ENCODE results near the gene BCAS3. TPM values are rescaled to one million over a fixed set of nuclear protein-coding genes. Genes with fewer than 3 reads are reported as not detected.
"Not testable (repeated sequence)": the region's sequence is repeated elsewhere in the genome, so short reads cannot be mapped to it uniquely, and the experiment has no call there.

Gene BCAS3
- total RNA-seq, 3 donors from 2014 or later: 3.6 to 4.2 (median 4.1) TPM

- H3K4me3 Mint-ChIP-seq: no peak overlapping the region
- no peaks in the 10 kb centered on the region for H3K4me1 Mint-ChIP-seq (ENCODE audit: low read depth)
- ATAC-seq (no peak), DNase-seq (no peak)
- peaks cover 27% of the 10 kb centered on the region for H3K27me3 Mint-ChIP-seq (ENCODE audit: low read depth)
- no peaks in the 10 kb centered on the region for H3K9me3 Mint-ChIP-seq
- H3K36me3 Mint-ChIP-seq (ENCODE audit: insufficient read depth): no peaks in the 10 kb centered on the region
Observed at GRCh38 chr17:61426482-61427304, 749.0 kb downstream of the BCAS3 start.

GRCh38 chr17:61427567-61427966 lies 749.9 kb downstream of the BCAS3 start:
- DNase-seq (no peak), ATAC-seq (no peak)
- no peaks in the 10 kb centered on the region for H3K9me3 Mint-ChIP-seq
- H3K4me3 Mint-ChIP-seq: no peak overlapping the region
- H3K36me3 Mint-ChIP-seq (ENCODE audit: insufficient read depth): no peaks in the 10 kb centered on the region
- H3K4me1 Mint-ChIP-seq (ENCODE audit: low read depth): no peaks in the 10 kb centered on the region
- peaks cover 23% of the 10 kb centered on the region for H3K27me3 Mint-ChIP-seq (ENCODE audit: low read depth)

- Mint-ChIP-seq H3K36me3 (ENCODE audit: insufficient read depth) (no peaks in the 10 kb centered on the region), H3K4me1 (ENCODE audit: low read depth) (no peaks in the 10 kb centered on the region), H3K27me3 (ENCODE audit: low read depth) (peaks cover 13% of the 10 kb centered on the region), H3K4me3 (no peak overlapping the region), H3K9me3 (no peaks in the 10 kb centered on the region)
- DNase-seq: no peak
- no peak for ATAC-seq
Observed at GRCh38 chr17:61429274-61429673, 751.6 kb downstream of the BCAS3 start.

GRCh38 chr17:61429831-61430230 lies 752.2 kb downstream of the BCAS3 start:
- H3K4me3 Mint-ChIP-seq; DNase-seq; H3K4me1 Mint-ChIP-seq (ENCODE audit: low read depth); H3K9me3 Mint-ChIP-seq; H3K36me3 Mint-ChIP-seq (ENCODE audit: insufficient read depth); ATAC-seq: not testable (repeated sequence)
- peaks cover 12% of the 10 kb centered on the region for H3K27me3 Mint-ChIP-seq (ENCODE audit: low read depth)

DNA sequence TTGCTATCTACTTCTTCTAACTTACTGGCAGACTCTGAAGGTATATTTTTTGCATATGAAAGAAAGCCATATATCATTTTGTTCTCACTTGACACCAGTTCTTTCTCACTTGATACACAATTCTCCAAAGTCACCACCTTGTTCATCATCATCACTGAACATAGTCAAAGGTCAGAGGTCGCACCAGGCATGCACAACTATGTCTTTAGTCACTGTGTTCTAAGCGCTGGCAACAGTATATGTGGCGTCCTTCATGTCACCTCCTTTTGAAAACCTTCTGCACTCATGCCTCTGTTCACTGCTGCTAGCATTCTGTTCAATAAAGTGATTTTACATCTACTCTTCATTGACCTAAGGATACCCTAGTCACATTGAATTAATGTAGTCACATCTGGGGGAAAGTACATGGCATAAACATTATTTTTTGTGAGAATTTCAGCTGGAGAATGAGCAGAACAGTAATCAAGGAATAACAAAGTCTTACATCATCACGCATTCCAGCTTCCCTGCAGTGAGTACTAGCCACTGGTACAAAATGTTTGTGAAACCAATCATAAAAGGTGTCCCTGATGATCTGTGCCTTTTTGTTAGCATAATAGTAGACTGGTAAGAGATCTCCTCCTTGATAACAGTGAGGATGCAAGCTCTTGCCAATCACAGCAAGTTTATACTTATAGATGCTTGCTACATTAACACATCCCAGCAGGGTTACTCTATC lies 754.1 kb downstream of the BCAS3 start:
- ATAC-seq (no peak), DNase-seq (no peak)
- peaks cover 8% of the 10 kb centered on the region for H3K9me3 Mint-ChIP-seq
- H3K4me1 Mint-ChIP-seq (ENCODE audit: low read depth): no peaks in the 10 kb centered on the region
- no peaks in the 10 kb centered on the region for H3K36me3 Mint-ChIP-seq (ENCODE audit: insufficient read depth)
- H3K4me3 Mint-ChIP-seq: no peak overlapping the region
- H3K27me3 Mint-ChIP-seq (ENCODE audit: low read depth): peaks cover 5% of the 10 kb centered on the region

DNA sequence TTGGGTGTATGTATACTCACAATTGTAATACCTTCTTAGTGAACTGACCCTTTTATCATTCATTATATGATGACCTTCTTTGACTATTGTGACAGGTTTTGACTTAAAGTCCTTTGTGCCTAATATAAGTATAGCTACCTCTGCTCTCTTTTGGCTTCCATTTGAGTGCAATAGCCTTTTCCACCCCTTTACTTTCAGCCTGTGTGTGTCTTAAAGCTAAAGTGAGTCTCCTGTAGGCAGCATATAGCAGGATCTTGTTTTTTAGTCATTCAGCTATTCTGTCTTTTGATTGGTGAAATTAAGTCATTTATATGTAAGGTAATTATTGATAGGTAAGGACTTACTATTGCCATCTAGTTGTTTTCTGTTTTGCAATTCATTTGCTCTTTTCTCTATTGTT lies 758.6 kb downstream of the BCAS3 start:
- DNase-seq (no peak), ATAC-seq (no peak)
- H3K4me3 Mint-ChIP-seq: no peak overlapping the region
- no peaks in the 10 kb centered on the region for H3K4me1 Mint-ChIP-seq (ENCODE audit: low read depth)
- peaks cover 19% of the 10 kb centered on the region for H3K9me3 Mint-ChIP-seq
- peaks cover 29% of the 10 kb centered on the region for H3K27me3 Mint-ChIP-seq (ENCODE audit: low read depth)
- H3K36me3 Mint-ChIP-seq (ENCODE audit: insufficient read depth): no peaks in the 10 kb centered on the region

DNA sequence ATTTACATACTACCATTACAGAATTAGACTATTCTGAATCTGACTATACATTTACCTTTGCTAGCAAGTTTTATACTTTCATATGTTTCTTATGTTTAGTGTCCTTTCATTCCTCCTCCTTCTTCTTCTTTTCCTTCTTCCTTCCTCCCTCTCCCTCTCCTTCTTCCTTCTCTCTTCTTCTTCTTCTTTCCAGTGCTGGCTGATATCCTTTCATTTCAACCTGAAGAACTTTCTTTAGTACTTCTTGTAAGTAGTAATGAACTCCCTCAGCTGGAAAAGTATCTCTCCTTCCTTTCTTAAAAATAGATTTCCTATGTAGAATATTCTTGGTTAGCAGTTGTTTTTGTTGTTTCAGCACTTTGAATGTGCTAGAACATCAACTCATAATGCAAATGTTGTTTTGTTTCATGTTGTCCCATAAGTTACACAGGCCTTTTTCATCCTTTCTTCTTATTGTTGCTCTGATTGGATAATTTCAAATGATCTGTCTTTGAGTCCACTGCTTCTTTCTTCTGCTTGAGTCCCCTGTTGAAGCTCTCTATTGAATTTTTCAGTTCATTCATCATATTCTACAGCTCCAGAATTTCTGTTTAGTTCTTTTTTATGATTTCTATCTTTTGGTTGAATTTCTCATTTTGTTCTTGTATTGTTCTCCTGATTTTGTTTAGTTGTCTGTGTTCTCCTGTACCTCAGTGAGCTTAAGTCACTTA lies 759.5 kb downstream of the BCAS3 start:
- no peaks in the 10 kb centered on the region for H3K36me3 Mint-ChIP-seq (ENCODE audit: insufficient read depth)
- peaks cover 19% of the 10 kb centered on the region for H3K9me3 Mint-ChIP-seq
- ATAC-seq (no peak), DNase-seq (no peak)
- H3K27me3 Mint-ChIP-seq (ENCODE audit: low read depth): peaks cover 37% of the 10 kb centered on the region
- H3K4me1 Mint-ChIP-seq (ENCODE audit: low read depth): no peaks in the 10 kb centered on the region
- no peak overlapping the region for H3K4me3 Mint-ChIP-seq

DNA sequence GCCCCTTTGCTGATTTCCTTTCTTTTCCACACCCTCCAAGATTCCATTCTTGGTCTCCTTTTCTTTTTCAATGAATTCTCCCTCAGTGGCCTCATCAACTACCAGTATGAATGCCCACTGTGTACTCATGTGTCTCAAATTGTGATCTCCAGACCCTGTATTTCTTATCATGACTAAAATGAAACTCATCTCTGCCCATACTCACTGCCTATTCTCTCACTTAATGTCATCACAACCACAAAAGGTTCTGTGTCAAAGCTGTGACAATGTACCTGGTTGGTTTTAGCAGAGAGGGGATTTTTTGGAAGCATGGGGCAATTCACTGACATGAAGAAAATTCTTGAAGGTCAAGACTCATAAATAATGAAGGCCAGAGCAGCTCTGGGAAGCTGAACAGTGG lies 763.0 kb downstream of the BCAS3 start:
- no peaks in the 10 kb centered on the region for H3K4me1 Mint-ChIP-seq (ENCODE audit: low read depth)
- no peak for DNase-seq
- no peak overlapping the region for H3K4me3 Mint-ChIP-seq
- H3K36me3 Mint-ChIP-seq (ENCODE audit: insufficient read depth): no peaks in the 10 kb centered on the region
- ATAC-seq: peak in 1 of 2 donors; percentile 32
- H3K27me3 Mint-ChIP-seq (ENCODE audit: low read depth): peaks cover 52% of the 10 kb centered on the region
- H3K9me3 Mint-ChIP-seq: peaks cover 19% of the 10 kb centered on the region

DNA sequence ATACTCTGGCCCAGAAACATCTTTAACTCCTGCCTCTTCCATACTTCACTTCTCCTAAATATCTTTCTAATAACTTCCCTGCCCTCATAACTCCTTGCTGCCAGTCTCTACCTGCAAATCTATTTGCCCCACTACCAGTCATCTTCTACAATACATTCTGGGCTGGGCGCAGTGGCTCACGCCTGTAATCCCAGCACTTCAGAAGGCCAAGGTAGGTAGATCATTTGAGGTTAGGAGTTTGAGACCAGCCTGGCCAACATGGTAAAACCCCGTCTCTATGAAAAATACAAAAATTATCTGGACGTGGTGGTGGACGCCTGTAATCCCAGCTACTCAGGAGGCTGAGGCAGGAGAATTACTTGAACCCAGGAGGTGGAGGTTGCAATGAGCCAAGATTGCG lies 763.9 kb downstream of the BCAS3 start:
- H3K4me3 Mint-ChIP-seq; H3K4me1 Mint-ChIP-seq (ENCODE audit: low read depth); DNase-seq; ATAC-seq; H3K36me3 Mint-ChIP-seq (ENCODE audit: insufficient read depth): not testable (repeated sequence)
- peaks cover 12% of the 10 kb centered on the region for H3K9me3 Mint-ChIP-seq
- peaks cover 55% of the 10 kb centered on the region for H3K27me3 Mint-ChIP-seq (ENCODE audit: low read depth)

GRCh38 chr17:61442136-61442775 lies 764.6 kb downstream of the BCAS3 start:
- Mint-ChIP-seq H3K4me1 (ENCODE audit: low read depth) (no peaks in the 10 kb centered on the region), H3K4me3 (no peak overlapping the region), H3K9me3 (peaks cover 7% of the 10 kb centered on the region), H3K27me3 (ENCODE audit: low read depth) (peaks cover 54% of the 10 kb centered on the region), H3K36me3 (ENCODE audit: insufficient read depth) (no peaks in the 10 kb centered on the region)
- ATAC-seq (no peak), DNase-seq (no peak)

Other genes starting within 250 kb of the BCAS3 start
- 10 to 100 TPM; 16.1 to 21.2 (median 17.8) TPM for gene APPBP2, start 151.6 kb upstream of the BCAS3 start, total RNA-seq
- 10 to 100 TPM; 12.0 to 15.7 (median 13.1) TPM for gene PPM1D, start 77.7 kb upstream of the BCAS3 start, total RNA-seq